GM20000 (cell line): Measurements from ENCODE around the gene VKORC1.

Experiments
- DNase-seq: peaks from one replicate; pipeline ENCODE4 v3.0.0; 2012; ENCODE audit warnings: low spot score
- CTCF ChIP-seq: IDR thresholded peaks from 2 replicates; pipeline ENCODE4 v1.5.1; 2012; ENCODE audit warnings: mild to moderate bottlenecking, control low read depth; ENCODE audit errors: extremely low read depth, missing control alignments

Gene VKORC1

GRCh38 chr16:31083556-31083955 is 11.0 kb downstream of the VKORC1 start:
- DNase-seq = no peak
- TF ChIP-seq CTCF = no peak

GRCh38 chr16:31083081-31083480 is 11.5 kb downstream of the VKORC1 start:
- TF ChIP-seq CTCF = no peak

DNA sequence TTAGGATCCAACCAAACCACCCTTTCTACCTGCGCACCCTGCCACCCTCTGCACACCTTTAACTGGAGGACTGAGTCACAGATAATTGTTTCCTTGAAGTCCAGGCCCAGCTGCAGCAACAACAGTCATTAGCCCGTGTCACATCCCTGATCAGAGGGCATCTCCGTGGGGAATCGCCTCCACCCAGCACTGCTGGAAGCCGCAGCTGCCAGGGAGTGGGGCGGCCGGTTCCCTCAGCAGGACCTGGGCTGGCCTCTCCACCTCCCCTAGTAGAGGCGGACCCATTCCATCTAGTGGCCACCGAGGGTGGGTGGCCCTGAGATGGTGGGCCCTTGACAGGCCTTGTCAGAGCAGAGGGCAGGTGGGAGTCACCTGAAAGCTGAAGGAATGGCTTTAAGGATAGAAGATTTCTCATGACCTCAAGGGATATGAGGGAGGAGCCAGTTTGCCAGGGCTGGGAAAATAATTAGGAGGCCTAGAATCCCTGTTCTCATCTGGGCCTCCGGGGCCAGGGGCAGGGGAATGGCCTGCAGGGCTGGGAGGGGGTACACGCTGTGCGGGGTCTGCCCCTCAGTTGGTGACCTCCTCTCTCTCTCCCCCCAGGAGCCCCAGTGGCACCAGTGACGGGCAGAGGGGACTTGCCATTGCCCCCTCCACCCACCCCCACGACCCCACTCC is 12.1 kb downstream of the VKORC1 start:
- TF ChIP-seq CTCF = no peak
- no peak for DNase-seq

More at GRCh38 chr16:31083081-31083480, 11.5 kb downstream of the VKORC1 start:
- no peak for DNase-seq

- no peak for TF ChIP-seq CTCF
- no peak for DNase-seq
Measured at GRCh38 chr16:31081428-31082351, 12.9 kb downstream of the VKORC1 start.

DNA sequence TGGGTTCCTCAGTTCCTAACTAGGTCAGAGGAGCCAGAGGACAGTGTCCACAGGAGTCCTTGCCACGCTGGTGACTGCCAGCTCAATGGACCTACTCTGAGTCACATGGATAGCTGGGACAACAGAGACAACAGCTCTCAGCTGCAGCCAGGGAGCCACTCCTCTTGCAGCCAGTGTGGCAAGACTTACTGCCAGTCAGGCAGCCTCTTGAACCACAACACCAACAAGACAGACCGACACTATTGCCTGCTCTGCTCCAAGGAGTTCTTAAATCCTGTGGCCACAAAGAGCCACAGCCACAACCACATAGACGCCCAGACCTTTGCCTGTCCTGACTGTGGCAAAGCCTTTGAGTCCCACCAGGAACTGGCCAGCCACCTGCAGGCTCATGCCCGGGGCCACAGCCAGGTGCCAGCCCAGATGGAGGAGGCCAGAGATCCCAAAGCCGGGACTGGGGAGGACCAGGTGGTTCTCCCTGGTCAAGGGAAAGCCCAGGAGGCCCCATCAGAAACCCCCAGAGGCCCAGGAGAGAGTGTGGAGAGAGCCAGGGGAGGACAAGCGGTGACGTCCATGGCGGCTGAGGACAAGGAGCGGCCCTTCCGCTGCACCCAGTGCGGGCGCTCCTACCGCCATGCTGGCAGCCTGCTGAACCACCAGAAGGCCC is 13.7 kb downstream of the VKORC1 start:
- no peak for TF ChIP-seq CTCF
- no peak for DNase-seq

DNA sequence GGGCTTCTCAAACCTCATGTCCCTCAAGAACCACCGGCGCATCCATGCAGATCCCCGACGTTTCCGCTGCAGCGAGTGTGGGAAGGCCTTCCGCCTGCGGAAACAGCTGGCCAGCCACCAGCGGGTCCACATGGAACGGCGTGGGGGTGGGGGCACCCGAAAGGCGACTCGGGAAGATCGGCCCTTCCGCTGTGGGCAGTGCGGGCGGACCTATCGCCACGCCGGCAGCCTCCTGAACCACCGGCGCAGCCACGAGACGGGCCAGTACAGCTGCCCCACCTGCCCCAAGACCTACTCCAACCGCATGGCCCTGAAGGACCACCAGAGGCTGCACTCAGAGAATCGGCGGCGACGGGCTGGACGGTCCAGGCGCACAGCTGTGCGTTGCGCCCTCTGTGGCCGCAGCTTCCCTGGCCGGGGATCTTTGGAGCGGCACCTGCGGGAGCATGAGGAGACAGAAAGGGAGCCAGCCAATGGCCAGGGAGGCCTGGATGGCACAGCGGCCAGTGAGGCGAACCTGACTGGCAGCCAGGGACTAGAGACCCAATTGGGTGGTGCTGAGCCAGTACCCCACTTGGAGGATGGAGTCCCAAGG is 14.5 kb downstream of the VKORC1 start:
- no peak for TF ChIP-seq CTCF
- no peak for DNase-seq
